ENCODE measurements around the gene EDAR. TPM values are rescaled to one million over a fixed set of nuclear protein-coding genes. Genes with fewer than 3 reads are reported as not detected.
A peak's percentile ranks its signal among the peaks of the same experiment; 100 is the strongest.

EDAR gene
- total RNA-seq, 1 donor from 2014 or later = 1.0 TPM

DNA sequence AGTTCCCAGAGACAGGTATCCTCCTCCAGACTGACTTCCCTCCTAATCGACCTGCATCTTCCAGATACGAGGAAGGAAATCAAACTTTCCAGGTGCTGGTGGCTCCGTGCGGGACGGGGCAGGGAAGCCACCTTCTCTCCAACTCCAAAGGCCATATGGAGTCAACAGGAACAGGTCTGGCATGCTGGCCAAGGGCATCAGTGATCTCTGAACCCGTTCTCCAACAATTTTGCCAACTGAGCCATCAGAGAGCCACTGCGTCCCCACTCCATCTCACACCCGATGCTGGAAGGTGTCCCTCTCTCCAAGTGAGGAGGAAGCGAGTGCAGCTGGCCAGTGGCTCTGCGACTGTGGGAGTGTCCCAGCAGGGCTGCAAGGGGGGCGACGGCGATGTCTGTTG is 5.4 kb downstream of the EDAR start:
- Histone ChIP-seq H3K36me3 (ENCODE audit: control insufficient read depth, insufficient read depth, low read length) (no peaks in the 10 kb centered on the region), H3K4me3 (ENCODE audit: low read depth, low read length) (no peak overlapping the region), H3K27me3 (ENCODE audit: control insufficient read depth, insufficient read depth, low read length) (peaks cover 2% of the 10 kb centered on the region)
- TF ChIP-seq, protein P1, sequence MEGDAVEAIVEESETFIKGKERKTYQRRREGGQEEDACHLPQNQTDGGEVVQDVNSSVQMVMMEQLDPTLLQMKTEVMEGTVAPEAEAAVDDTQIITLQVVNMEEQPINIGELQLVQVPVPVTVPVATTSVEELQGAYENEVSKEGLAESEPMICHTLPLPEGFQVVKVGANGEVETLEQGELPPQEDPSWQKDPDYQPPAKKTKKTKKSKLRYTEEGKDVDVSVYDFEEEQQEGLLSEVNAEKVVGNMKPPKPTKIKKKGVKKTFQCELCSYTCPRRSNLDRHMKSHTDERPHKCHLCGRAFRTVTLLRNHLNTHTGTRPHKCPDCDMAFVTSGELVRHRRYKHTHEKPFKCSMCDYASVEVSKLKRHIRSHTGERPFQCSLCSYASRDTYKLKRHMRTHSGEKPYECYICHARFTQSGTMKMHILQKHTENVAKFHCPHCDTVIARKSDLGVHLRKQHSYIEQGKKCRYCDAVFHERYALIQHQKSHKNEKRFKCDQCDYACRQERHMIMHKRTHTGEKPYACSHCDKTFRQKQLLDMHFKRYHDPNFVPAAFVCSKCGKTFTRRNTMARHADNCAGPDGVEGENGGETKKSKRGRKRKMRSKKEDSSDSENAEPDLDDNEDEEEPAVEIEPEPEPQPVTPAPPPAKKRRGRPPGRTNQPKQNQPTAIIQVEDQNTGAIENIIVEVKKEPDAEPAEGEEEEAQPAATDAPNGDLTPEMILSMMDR (IDR thresholded peaks at IDR 0.05; ENCODE audit: insufficient read depth, low read length, poor library complexity, severe bottlenecking) = no peak
- no peak for DNase-seq (ENCODE audit: low read depth)

DNA sequence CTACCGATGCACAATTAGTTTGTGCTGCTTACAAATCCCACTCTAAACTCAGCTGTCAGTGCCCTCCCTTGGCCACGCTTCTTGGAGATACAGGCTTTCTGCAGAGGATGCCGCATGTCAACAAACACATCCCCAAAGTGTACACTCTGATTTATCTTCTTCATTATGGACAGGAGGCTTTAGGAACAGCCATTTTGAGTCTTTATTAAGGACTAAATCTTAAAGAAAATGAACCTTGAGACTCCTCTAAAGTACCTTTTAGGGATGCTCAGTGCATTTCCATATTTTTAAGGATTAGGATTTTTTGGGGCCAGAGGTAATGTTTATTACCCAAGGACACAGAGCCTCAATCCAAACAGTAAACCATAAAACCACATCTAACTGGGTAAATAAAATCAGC is 6.0 kb downstream of the EDAR start:
- H3K27me3 ChIP-seq (ENCODE audit: control insufficient read depth, insufficient read depth, low read length) = peaks cover 2% of the 10 kb centered on the region
- no peak overlapping the region for H3K4me3 ChIP-seq (ENCODE audit: low read depth, low read length)
- no peak for DNase-seq (ENCODE audit: low read depth)
- no peaks in the 10 kb centered on the region for H3K36me3 ChIP-seq (ENCODE audit: control insufficient read depth, insufficient read depth, low read length)
- TF ChIP-seq, protein P1 (IDR thresholded peaks at IDR 0.05; ENCODE audit: insufficient read depth, low read length, poor library complexity, severe bottlenecking) = no peak

DNA sequence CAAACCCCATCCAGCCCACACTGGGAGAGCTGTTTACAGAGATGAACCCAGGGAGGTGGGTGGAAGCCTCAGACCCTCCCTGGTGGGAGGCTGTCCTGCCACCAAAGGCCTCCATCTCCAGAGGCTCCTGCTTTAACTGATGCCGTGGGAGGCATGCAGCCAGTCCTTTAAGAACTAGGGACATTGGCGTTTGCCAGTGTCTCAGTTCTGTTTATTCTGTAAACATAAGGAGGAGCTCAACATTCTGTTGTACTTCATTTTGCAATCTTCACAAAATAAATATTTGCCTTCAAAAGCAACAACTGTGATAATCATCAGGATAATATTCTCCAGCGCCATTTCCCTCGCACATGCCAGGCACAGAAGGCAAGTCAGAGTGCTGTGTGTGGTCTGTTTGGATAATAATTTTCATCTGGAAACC is 6.8 kb downstream of the EDAR start:
- TF ChIP-seq, protein P1 (IDR thresholded peaks at IDR 0.05; ENCODE audit: insufficient read depth, low read length, poor library complexity, severe bottlenecking) = no peak
- H3K27me3 ChIP-seq (ENCODE audit: control insufficient read depth, insufficient read depth, low read length) = no peaks in the 10 kb centered on the region
- H3K36me3 ChIP-seq (ENCODE audit: control insufficient read depth, insufficient read depth, low read length) = no peaks in the 10 kb centered on the region
- H3K4me3 ChIP-seq (ENCODE audit: low read depth, low read length) = no peak overlapping the region
- no peak for DNase-seq (ENCODE audit: low read depth)

DNA sequence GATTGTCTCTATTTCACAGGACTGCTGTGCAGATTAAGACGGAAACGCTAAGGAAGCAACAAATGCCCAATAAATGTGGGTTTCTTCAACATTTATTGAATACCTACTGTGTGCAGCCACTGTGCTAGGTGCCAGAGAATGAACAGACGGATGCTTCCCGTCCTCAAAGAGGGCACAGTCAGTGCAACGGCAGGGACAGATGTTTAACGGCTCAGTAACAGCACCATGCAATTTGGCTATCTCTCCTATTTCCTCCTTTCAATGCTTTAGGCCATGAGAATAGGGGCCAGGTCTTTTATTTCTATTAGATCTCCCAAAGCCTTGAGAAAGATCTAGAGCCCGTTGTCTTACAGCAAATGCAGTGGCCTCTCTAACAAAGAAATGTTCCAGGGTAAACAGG is 7.2 kb downstream of the EDAR start:
- Histone ChIP-seq H3K36me3 (ENCODE audit: control insufficient read depth, insufficient read depth, low read length) (no peaks in the 10 kb centered on the region), H3K27me3 (ENCODE audit: control insufficient read depth, insufficient read depth, low read length) (no peaks in the 10 kb centered on the region), H3K4me3 (ENCODE audit: low read depth, low read length) (no peak overlapping the region)
- TF ChIP-seq, protein P1 (IDR thresholded peaks at IDR 0.05; ENCODE audit: insufficient read depth, low read length, poor library complexity, severe bottlenecking) = no peak
- no peak for DNase-seq (ENCODE audit: low read depth)

DNA sequence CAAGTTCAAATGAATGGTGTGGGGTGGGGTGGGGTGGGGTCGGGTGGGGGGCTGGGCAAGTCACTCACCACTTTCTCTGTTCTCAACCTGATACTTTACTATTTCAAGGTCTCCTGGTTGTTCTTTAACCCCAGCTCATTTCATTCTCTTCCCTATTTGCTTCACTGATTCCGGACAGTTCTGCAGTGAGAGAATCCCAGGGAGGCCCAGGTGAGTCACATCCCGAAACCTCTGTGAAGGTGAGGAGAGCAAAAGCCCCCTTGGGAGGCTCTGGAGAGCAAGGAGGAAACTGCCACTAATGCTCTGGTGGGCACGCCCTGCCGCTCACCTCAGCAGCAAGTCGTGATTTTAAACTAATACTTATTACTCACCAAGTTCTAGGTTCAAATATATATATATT is 8.9 kb downstream of the EDAR start:
- H3K27me3 ChIP-seq (ENCODE audit: control insufficient read depth, insufficient read depth, low read length) = no peaks in the 10 kb centered on the region
- peak; percentile 63 for DNase-seq (ENCODE audit: low read depth)
- H3K4me3 ChIP-seq (ENCODE audit: low read depth, low read length) = no peak overlapping the region
- TF ChIP-seq, protein P1 (IDR thresholded peaks at IDR 0.05; ENCODE audit: insufficient read depth, low read length, poor library complexity, severe bottlenecking) = no peak
- H3K36me3 ChIP-seq (ENCODE audit: control insufficient read depth, insufficient read depth, low read length) = no peaks in the 10 kb centered on the region

DNA sequence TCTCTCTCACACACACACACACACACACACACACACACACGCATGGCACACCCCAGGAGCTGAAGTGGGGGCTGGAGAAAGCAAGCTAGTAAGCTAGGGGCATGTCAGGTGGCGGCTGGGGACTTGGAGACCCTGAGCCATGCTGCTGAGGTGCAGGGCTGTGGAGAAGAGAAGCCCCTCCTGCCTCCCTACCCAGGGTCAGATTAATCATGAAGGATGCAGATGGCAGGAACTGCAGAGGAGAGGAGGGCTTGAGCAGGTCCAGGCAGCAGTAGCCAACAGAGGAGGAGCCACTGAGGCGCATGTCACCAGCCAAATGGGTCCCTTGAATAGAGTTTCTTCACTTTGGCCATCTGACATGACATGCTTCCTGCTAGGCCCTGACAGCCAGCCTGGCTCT is 9.6 kb downstream of the EDAR start:
- no peak overlapping the region for H3K4me3 ChIP-seq (ENCODE audit: low read depth, low read length)
- H3K27me3 ChIP-seq (ENCODE audit: control insufficient read depth, insufficient read depth, low read length) = no peaks in the 10 kb centered on the region
- TF ChIP-seq, protein P1 (IDR thresholded peaks at IDR 0.05; ENCODE audit: insufficient read depth, low read length, poor library complexity, severe bottlenecking) = no peak
- no peaks in the 10 kb centered on the region for H3K36me3 ChIP-seq (ENCODE audit: control insufficient read depth, insufficient read depth, low read length)
- DNase-seq (ENCODE audit: low read depth) = no peak
